ENCODE measurements around the gene SNHG17. TPM values are rescaled to one million over a fixed set of nuclear protein-coding genes. Genes with fewer than 3 reads are reported as not detected.

Gene SNHG17
- total and polyA plus RNA-seq, 10 donors, result 28.7 to 58.0 (median 43.6) TPM

- intact Hi-C loops (cut with DNase I; ENCODE audit: low total_unique reads), result no loop called here
- Histone ChIP-seq H3K9me3 (no peaks in the 10 kb centered on the region), H3K4me1 (peaks cover 3 to 74% (median 14%) of the 10 kb centered on the region in 6 donors), H3K27ac (no peak overlapping the region), H3K27me3 (replicated peaks in 1 of 7) (no peaks in the 10 kb centered on the region), H3K36me3 (peaks cover 0 to 100% (median 100%) of the 10 kb centered on the region in 6 donors), H3K4me3 (no peak overlapping the region)
- TF ChIP-seq CTCF (IDR thresholded peaks at IDR 0.05 in 8 of 11, conservative IDR thresholded peaks at IDR 0.05 in 3 of 11) (no peak), POLR2AphosphoS5 (IDR thresholded peaks at IDR 0.05) (no peak), POLR2A (IDR thresholded peaks at IDR 0.05) (no peak)
- DNase-seq, result no peak
- 88 to 99% (median 91%) methylated on average over 5 of the region's 5 CpGs for WGBS, 5 donors
Measured at GRCh38 chr20:38427655-38428023, 7.5 kb downstream of the SNHG17 start.

GRCh38 chr20:38426006-38426897 lies 8.9 kb downstream of the SNHG17 start:
- TF ChIP-seq CTCF (IDR thresholded peaks at IDR 0.05 in 8 of 11, conservative IDR thresholded peaks at IDR 0.05 in 3 of 11), result no peak
- TF ChIP-seq POLR2AphosphoS5 (IDR thresholded peaks at IDR 0.05), result no peak
- TF ChIP-seq POLR2A (IDR thresholded peaks at IDR 0.05), result no peak
- WGBS, 5 donors, result 76 to 89% (median 86%) methylated on average over 10 to 15 of the region's 15 CpGs
- H3K36me3 ChIP-seq, result peaks cover 0 to 100% (median 100%) of the 10 kb centered on the region in 6 donors
- H3K9me3 ChIP-seq, result no peaks in the 10 kb centered on the region
- H3K4me1 ChIP-seq, result peaks cover 0 to 60% (median 6%) of the 10 kb centered on the region in 6 donors
- no peak overlapping the region for H3K27ac ChIP-seq
- intact Hi-C loops (cut with DNase I; ENCODE audit: low total_unique reads), result no loop called here
- no peak overlapping the region for H3K4me3 ChIP-seq
- no peak for DNase-seq
- H3K27me3 ChIP-seq (replicated peaks in 1 of 7), result no peaks in the 10 kb centered on the region

- intact Hi-C loops (cut with DNase I; ENCODE audit: low total_unique reads), result no loop called here
- peaks cover 0 to 100% (median 100%) of the 10 kb centered on the region in 6 donors for H3K36me3 ChIP-seq
- H3K27ac ChIP-seq, result no peak overlapping the region
- 92 to 100% (median 95%) methylated on average over 1 of the region's 1 CpG for WGBS, 5 donors
- DNase-seq, result no peak
- no peak for TF ChIP-seq POLR2AphosphoS5 (IDR thresholded peaks at IDR 0.05)
- TF ChIP-seq CTCF (IDR thresholded peaks at IDR 0.05 in 8 of 11, conservative IDR thresholded peaks at IDR 0.05 in 3 of 11), result no peak
- no peak for TF ChIP-seq POLR2A (IDR thresholded peaks at IDR 0.05)
- H3K4me3 ChIP-seq, result no peak overlapping the region
- H3K9me3 ChIP-seq, result no peaks in the 10 kb centered on the region
- peaks cover 0 to 44% (median 4%) of the 10 kb centered on the region in 6 donors for H3K4me1 ChIP-seq
- no peaks in the 10 kb centered on the region for H3K27me3 ChIP-seq (replicated peaks in 1 of 7)
Measured at GRCh38 chr20:38424401-38424800, 10.7 kb downstream of the SNHG17 start.

GRCh38 chr20:38423541-38423940 lies 11.6 kb downstream of the SNHG17 start:
- H3K36me3 ChIP-seq, result peaks cover 0 to 100% (median 100%) of the 10 kb centered on the region in 6 donors
- no peak overlapping the region for H3K4me3 ChIP-seq
- H3K9me3 ChIP-seq, result no peaks in the 10 kb centered on the region
- TF ChIP-seq POLR2A (IDR thresholded peaks at IDR 0.05), result no peak
- no peak for TF ChIP-seq CTCF (IDR thresholded peaks at IDR 0.05 in 8 of 11, conservative IDR thresholded peaks at IDR 0.05 in 3 of 11)
- TF ChIP-seq POLR2AphosphoS5 (IDR thresholded peaks at IDR 0.05), result no peak
- intact Hi-C loops (cut with DNase I; ENCODE audit: low total_unique reads), result no loop called here
- H3K4me1 ChIP-seq, result peaks cover 0 to 35% (median 3%) of the 10 kb centered on the region in 6 donors
- WGBS, 5 donors, result 76 to 94% (median 86%) methylated on average over 4 of the region's 4 CpGs
- no peak overlapping the region for H3K27ac ChIP-seq
- no peaks in the 10 kb centered on the region for H3K27me3 ChIP-seq (replicated peaks in 1 of 7)
- DNase-seq, result no peak
